Measurements from ENCODE around the gene TMEM255B.

GRCh38 chr13:113777311-113778260, 18.6 kb downstream of the TMEM255B start:
- TF ChIP-seq POLR2A (IDR thresholded peaks at IDR 0.05; ENCODE audit: borderline replicate concordance, extremely low read depth, insufficient read depth, insufficient read length) (no peak), CTCF (IDR thresholded peaks at IDR 0.05 in 2 of 3, conservative IDR thresholded peaks at IDR 0.05 in 1 of 3; ENCODE audit: borderline replicate concordance in 1 of 3, insufficient read depth in 1 of 3, low read depth in 2 of 3, low read length in 2 of 3) (no peak), SP1 (IDR thresholded peaks at IDR 0.05; ENCODE audit: low read depth) (no peak), TCF7L2 (IDR thresholded peaks at IDR 0.05; ENCODE audit: borderline replicate concordance, extremely low read depth, insufficient read depth, insufficient read length) (no peak), POLR2AphosphoS5 (IDR thresholded peaks at IDR 0.05; ENCODE audit: low read depth, low read length) (no peak), FOSL1 (IDR thresholded peaks at IDR 0.05; ENCODE audit: low read depth) (no peak)
- TF ChIP-seq, protein P1, sequence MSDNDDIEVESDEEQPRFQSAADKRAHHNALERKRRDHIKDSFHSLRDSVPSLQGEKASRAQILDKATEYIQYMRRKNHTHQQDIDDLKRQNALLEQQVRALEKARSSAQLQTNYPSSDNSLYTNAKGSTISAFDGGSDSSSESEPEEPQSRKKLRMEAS (IDR thresholded peaks at IDR 0.05), result no peak
